ENCODE data around the gene BIRC2. TPM values are rescaled to one million over a fixed set of nuclear protein-coding genes. Genes with fewer than 3 reads are reported as not detected.
"Not testable (repeated sequence)": the region's sequence is repeated elsewhere in the genome, so short reads cannot be mapped to it uniquely, and the experiment has no call there.

BIRC2 gene
- total and polyA plus RNA-seq, 2 donors: 20.9 to 104 TPM

DNA sequence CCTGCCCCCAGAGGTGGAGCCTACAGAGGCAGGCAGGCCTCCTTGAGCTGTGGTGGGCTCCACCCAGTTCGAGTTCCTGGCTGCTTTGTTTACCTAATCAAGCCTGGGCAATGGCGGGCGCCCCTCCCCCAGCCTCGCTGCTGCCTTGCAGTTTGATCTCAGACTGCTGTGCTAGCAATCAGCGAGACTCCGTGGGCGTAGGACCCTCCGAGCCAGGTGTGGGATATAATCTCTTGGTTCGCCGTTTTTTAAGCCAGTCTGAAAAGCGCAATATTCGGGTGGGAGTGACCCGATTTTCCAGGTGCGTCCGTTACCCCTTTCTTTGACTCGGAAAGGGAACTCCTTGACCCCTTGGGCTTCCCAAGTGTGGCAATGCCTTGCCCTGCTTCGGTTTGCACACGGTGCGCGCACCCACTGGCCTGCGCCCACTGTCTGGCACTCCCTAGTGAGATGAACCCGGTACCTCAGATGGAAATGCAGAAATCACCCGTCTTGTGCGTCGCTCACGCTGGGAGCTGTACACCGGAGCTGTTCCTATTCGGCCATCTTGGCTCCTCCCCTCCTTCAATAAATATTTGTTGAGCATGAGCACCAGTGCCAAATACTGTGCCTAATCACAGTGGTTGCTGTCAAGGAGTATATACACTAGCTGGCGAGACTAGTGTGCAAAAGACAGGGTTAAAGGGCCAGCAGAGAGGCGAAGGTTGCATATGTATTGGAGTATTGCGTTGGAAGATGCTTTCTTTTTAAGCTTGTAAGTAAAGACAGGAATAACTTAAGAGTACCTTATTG lies 27.8 kb downstream of the BIRC2 start:
- not testable (repeated sequence) for H3K4me3 ChIP-seq (ENCODE audit: low read depth, low read length); H3K27ac ChIP-seq (ENCODE audit: low read depth); DNase-seq (ENCODE audit: extremely low spot score); H3K36me3 ChIP-seq (ENCODE audit: insufficient read depth); H3K4me1 ChIP-seq (ENCODE audit: insufficient read depth)
- 85% methylated on average over 31 of the region's 31 CpGs for WGBS

DNA sequence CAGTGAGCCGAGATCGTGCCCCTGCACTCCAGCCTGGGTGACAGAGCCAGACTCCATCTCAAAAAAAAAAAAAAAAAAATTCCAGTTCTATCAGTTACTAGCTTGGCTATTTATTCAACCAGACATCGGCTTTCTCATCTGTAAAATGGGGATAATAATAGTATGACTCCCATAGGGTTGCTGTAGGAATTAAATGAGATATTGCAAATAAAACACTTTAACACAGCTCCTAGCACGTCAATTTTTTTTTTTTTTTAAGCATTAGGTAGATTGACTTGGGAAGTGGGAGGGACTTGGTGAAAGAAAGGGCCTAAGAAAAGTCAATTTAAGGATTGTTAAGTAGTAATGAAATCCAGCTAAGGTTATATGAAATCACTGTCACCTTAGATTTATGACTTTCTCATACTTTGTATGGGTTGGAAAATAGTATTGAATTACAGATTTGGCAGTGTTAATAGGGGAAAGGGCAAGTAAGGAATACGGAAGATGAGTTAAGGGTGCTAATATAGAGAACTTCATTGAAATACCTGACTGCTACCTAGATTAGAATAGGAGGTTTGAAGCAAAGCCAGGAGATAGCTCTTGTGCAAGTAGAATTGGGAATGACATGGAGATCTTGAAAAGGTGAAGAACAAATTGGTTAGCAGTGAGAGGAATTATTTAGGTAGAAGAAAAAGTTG lies 28.8 kb downstream of the BIRC2 start:
- 92% methylated on average over 5 of the region's 5 CpGs for WGBS
- Histone ChIP-seq H3K4me3 (ENCODE audit: low read depth, low read length) (no peak overlapping the region), H3K27ac (ENCODE audit: low read depth) (no peak overlapping the region), H3K36me3 (ENCODE audit: insufficient read depth) (peaks cover 4% of the 10 kb centered on the region), H3K4me1 (ENCODE audit: insufficient read depth) (no peaks in the 10 kb centered on the region)
- no peak for DNase-seq (ENCODE audit: extremely low spot score)

DNA sequence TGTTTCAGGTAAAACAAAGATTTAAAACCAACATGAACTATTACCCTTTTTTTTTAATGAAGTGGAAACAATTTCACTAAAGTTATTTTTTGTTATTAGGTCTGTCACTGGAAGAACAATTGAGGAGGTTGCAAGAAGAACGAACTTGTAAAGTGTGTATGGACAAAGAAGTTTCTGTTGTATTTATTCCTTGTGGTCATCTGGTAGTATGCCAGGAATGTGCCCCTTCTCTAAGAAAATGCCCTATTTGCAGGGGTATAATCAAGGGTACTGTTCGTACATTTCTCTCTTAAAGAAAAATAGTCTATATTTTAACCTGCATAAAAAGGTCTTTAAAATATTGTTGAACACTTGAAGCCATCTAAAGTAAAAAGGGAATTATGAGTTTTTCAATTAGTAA lies 30.9 kb downstream of the BIRC2 start:
- Histone ChIP-seq H3K4me3 (ENCODE audit: low read depth, low read length) (no peak overlapping the region), H3K4me1 (ENCODE audit: insufficient read depth) (no peaks in the 10 kb centered on the region), H3K27ac (ENCODE audit: low read depth) (no peak overlapping the region), H3K36me3 (ENCODE audit: insufficient read depth) (peaks cover 4% of the 10 kb centered on the region)
- no peak for DNase-seq (ENCODE audit: extremely low spot score)
- 77% methylated on average over 2 of the region's 2 CpGs for WGBS

DNA sequence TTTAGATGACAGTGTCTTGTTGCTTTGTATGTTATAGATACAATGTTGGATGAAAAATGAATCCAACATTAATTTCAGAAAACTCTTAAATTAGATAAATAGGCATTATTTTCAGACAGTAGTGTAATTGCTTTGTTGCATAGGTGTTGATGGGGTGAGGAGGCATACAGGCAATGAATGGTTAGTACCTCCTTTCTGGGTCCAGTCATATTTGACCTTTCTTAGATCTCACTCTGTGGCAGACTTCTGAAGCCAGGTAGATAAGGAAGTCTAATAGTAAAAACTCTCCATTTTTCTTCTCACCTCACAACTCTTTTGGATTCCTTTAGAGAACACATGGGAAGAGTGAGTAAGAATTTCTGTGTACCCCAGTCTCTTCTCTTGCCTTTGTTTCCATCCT lies 31.8 kb downstream of the BIRC2 start:
- no peak overlapping the region for H3K27ac ChIP-seq (ENCODE audit: low read depth)
- no peaks in the 10 kb centered on the region for H3K4me1 ChIP-seq (ENCODE audit: insufficient read depth)
- DNase-seq (ENCODE audit: extremely low spot score): no peak
- no peak overlapping the region for H3K4me3 ChIP-seq (ENCODE audit: low read depth, low read length)
- H3K36me3 ChIP-seq (ENCODE audit: insufficient read depth): peaks cover 4% of the 10 kb centered on the region

DNA sequence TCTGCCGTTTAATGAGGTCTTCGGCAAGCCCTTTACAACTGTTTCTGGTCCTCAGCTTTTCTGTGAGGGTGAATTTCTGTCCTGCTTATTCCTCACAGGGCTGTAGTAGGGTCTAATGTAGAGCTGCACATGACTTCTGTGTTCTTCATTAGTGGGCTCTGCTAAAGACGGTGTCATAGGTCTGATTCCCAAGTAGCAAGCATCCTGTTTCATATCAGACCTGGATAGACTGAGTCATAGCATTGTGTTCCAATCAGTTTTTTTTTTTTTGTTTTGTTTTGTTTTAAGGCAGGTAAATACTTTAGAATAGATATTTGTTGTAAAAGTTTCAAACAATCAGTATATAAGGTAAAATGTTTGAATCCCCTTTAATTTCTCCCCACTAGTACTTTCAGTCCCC lies 35.4 kb downstream of the BIRC2 start:
- Histone ChIP-seq H3K4me1 (ENCODE audit: insufficient read depth) (no peaks in the 10 kb centered on the region), H3K27ac (ENCODE audit: low read depth) (no peak overlapping the region), H3K4me3 (ENCODE audit: low read depth, low read length) (no peak overlapping the region), H3K36me3 (ENCODE audit: insufficient read depth) (peaks cover 4% of the 10 kb centered on the region)
- DNase-seq (ENCODE audit: extremely low spot score): no peak
- 89% methylated on average over 3 of the region's 3 CpGs for WGBS

DNA sequence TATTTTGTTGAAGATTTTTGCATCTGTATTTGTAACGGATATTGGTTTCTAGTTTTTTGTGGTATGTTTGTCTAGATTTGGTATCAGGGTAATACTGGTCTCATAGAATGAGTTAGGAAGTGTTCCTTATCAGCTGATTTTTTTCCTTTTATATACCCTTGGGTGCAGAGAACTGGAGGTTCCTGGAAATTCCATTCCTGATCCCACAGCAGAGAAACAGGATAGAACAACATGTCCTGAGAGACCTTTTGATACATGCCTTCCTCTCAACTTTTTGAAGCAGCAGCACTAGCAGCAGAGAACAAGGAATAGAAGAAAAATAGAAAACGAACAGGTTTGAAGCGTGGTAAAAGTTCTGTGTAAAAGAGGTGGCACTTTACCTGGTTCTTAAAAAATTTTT lies 36.8 kb downstream of the BIRC2 start:
- no peak for DNase-seq (ENCODE audit: extremely low spot score)
- Histone ChIP-seq H3K4me3 (ENCODE audit: low read depth, low read length) (no peak overlapping the region), H3K36me3 (ENCODE audit: insufficient read depth) (peaks cover 5% of the 10 kb centered on the region), H3K4me1 (ENCODE audit: insufficient read depth) (no peaks in the 10 kb centered on the region), H3K27ac (ENCODE audit: low read depth) (no peak overlapping the region)
- WGBS: 91% methylated on average over 3 of the region's 3 CpGs

DNA sequence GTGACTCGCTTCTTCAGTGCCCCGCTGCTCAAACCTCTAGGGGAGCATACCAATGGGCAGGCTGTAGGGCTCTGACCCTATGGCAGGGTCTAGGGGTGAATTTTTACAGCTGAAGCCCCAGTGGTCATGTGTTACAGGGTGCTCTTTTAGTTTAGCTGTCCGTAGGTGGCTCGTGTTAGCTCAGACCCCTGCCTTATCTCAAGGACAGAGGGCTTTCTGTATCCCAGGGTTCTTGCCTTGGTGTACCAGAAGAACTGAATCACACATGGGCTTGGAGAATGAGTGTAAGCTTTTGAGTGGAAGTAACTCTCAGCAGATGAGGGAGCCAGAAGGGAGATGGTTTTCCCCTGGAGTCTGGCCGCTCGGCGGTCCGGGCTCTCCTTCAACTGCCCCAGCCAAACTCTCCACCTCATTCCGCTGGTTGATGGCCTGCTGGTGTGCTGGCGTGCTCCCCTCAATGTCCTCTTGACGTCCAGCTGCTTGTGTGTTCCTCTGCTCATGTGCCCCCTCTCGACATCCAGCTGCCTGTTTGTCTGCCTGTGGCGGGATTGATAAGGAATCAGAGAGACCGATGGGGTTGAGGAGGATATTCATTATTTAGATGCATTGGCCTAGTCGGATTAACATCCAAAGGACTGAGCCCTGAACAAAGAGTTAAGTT lies 37.5 kb downstream of the BIRC2 start:
- no peaks in the 10 kb centered on the region for H3K4me1 ChIP-seq (ENCODE audit: insufficient read depth)
- no peak overlapping the region for H3K4me3 ChIP-seq (ENCODE audit: low read depth, low read length)
- H3K36me3 ChIP-seq (ENCODE audit: insufficient read depth): peaks cover 4% of the 10 kb centered on the region
- no peak overlapping the region for H3K27ac ChIP-seq (ENCODE audit: low read depth)
- no peak for DNase-seq (ENCODE audit: extremely low spot score)
- 61% methylated on average over 15 of the region's 15 CpGs for WGBS

DNA sequence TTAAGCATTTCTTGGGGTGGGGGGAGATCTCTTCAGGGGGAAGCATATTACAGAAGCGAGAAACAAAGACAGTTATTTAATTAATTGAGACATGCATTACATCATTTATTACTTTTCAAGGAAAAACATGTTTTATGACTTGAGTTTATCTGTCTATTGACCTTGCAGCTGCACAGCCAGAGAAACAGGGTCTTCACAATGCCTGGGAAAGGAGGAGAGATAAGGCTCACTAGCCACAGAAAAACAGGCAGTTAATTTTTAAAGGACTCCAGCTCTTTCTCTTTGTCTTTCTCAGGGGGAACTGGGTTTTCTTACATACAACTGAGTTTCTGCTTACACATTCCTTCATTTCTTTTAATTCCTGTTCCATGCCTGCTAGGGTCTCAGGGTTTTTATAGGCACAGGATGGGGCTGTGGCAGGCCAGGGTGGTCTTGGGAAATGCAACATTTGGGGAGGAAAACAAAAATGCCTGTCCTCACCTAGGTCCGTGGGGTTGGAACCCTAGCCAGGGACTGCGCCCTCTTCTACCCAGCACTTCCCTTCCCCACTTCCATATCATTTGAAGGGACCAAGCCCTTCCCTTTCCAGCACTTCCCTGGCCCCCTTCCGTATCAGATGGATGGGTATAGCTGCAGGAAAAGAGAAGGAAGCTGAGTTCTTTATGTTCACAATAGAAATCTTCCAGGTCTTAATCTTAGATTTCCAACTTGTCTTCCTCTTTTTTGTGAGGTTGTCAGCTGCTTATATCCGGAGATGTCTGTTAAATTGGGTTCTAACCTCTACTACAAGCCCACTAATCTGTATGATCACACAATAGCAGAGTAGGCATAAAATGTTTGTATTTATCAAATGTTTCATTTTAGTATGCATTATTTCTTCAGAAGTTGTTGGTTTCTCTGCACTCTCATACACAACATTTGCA lies 38.3 kb downstream of the BIRC2 start:
- no peak for DNase-seq (ENCODE audit: extremely low spot score)
- no peaks in the 10 kb centered on the region for H3K4me1 ChIP-seq (ENCODE audit: insufficient read depth)
- H3K4me3 ChIP-seq (ENCODE audit: low read depth, low read length): no peak overlapping the region
- H3K27ac ChIP-seq (ENCODE audit: low read depth): no peak overlapping the region
- peaks cover 1% of the 10 kb centered on the region for H3K36me3 ChIP-seq (ENCODE audit: insufficient read depth)
- 70% methylated on average over 5 of the region's 5 CpGs for WGBS

DNA sequence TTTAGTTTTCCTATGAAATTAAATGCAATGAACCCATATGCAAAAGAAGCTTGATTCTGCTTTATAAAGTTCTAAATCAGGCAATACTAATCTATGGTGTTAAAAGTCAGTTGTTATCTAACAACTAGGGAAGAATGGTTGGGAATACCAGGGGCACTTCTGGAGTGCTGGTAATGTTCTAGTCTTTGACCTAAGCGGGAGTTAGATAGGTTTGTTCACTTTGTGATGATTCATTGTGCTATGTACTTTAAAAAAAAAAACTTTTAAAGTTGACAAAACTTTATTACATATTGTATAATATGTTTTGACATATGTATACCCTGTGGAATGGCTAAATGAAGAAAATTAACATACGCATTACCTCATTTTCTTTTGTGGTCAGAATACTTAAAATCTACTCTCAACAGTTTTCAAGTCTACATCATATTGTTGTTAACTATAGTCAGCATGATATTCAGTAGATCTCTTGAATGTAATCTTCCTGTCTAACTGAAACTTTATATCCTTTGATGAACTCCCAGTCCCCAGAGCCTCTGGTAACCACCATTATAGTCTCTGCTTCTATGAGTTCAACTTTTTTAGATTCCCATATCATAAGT lies 39.2 kb downstream of the BIRC2 start:
- Histone ChIP-seq H3K4me1 (ENCODE audit: insufficient read depth) (no peaks in the 10 kb centered on the region), H3K4me3 (ENCODE audit: low read depth, low read length) (no peak overlapping the region), H3K27ac (ENCODE audit: low read depth) (no peak overlapping the region), H3K36me3 (ENCODE audit: insufficient read depth) (peaks cover 1% of the 10 kb centered on the region)
- WGBS: 92% methylated on average over 2 of the region's 2 CpGs
- no peak for DNase-seq (ENCODE audit: extremely low spot score)

DNA sequence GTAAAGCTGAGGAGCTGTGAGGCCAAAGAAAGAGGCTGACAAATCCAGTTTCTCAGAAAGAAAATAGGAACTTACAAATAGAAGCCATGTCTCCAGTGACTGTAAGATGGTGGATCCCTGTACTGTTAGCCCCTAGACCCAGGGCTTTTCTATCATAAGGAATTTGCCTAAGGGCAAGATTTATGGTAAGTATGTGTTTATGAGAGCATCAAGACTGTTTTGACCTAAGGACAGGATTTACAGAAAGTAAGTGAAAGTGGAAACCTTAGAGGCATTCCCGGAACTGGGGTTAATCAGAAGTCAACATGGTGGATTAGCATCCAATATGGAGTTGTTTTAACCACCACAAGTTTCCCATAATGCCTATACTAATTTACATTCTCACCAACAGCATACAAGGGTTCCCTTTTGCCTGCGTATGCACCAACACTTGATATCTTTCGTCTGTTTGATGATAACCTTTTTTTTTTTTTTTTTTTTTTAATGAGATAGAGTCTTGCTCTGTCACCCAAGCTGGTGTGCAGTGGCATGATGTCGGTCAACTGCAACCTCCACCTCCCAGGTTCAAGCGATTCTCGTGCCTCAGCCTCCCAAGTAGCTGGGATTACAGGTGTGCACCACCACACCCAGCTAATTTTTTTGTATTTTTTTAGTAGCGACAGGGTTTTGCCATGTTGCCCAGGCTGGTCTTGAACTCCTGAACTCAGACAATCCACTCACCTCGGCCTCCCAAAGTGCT lies 40.2 kb downstream of the BIRC2 start:
- 91% methylated on average over 8 of the region's 8 CpGs for WGBS
- no peak for DNase-seq (ENCODE audit: extremely low spot score)
- Histone ChIP-seq H3K4me3 (ENCODE audit: low read depth, low read length) (no peak overlapping the region), H3K36me3 (ENCODE audit: insufficient read depth) (peaks cover 1% of the 10 kb centered on the region), H3K27ac (ENCODE audit: low read depth) (no peak overlapping the region), H3K4me1 (ENCODE audit: insufficient read depth) (no peaks in the 10 kb centered on the region)

DNA sequence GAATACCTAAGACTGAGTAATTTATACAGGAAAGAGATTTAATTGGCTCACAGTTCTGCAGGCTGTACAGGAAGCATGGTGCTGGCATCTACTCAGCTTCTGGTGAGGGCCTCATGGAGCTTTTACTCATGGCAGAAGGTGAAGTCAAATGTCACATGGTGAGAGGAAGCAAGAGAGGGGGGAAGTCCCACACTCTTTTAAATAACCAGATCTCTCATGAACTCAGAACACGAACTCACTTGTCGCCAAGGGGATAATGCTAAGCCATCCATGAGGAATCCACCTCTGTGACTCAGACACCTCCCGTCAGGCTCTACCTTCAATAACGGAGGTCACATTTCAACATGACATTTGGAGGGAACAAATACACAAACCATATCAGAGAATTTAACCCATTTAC lies 42.2 kb downstream of the BIRC2 start:
- Histone ChIP-seq H3K4me3 (ENCODE audit: low read depth, low read length) (no peak overlapping the region), H3K36me3 (ENCODE audit: insufficient read depth) (peaks cover 6% of the 10 kb centered on the region), H3K4me1 (ENCODE audit: insufficient read depth) (no peaks in the 10 kb centered on the region), H3K27ac (ENCODE audit: low read depth) (no peak overlapping the region)
- DNase-seq (ENCODE audit: extremely low spot score): no peak
- WGBS: 91% methylated on average over 4 of the region's 4 CpGs

DNA sequence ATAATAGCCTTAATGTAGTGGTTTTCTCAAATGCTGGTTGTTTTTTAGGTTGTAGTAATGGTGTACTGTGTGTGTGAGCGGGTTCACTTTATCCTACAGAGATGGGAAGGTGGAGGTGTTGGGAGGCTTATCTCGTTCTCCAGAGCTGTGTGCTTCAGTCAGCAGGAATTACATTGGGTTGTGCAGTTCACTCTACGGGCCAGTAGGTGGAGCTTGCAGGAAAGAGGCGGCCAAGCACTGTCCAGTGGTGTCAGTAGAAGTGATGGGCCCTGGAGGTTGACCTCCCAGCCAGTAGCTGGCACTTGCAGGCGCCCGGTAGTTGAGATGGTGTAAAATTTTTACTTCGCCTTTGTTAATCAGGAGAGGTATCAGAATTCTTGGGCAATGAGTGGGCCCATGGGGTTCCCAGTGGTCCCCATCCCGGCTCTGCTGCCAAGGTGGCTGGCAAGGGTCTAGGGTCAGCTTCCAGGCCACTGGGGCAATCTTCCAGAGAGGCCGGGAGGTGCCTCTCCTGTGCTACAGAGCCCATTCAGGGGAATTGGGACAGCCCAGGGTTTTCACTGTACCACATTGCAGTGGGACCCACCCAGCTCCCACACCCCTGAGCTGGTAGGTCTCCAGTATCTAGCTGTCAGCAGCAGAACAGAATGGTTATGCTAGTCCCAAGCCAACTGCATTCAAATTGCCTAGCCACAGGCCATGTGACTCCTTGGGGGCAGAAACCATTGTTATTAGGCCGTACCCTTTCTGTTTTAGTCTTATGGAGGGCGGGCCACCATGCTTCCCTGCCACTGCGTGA lies 43.9 kb downstream of the BIRC2 start:
- Histone ChIP-seq H3K4me1 (ENCODE audit: insufficient read depth) (no peaks in the 10 kb centered on the region), H3K36me3 (ENCODE audit: insufficient read depth) (peaks cover 6% of the 10 kb centered on the region), H3K4me3 (ENCODE audit: low read depth, low read length) (no peak overlapping the region), H3K27ac (ENCODE audit: low read depth) (no peak overlapping the region)
- DNase-seq (ENCODE audit: extremely low spot score): no peak
- WGBS: 71% methylated on average over 12 of the region's 12 CpGs
